Stimulated activated naive CD8-positive, alpha-beta T cell treated with anti-CD3 and anti-CD28 coated beads, Interleukin-15, amount 100 ng/mL, for 72 hours (primary cell): Measurements from ENCODE around the gene EGFL7.

Experiments used
- ATAC-seq: fragments of 150-1000 bp; cut with Tn5 transposase; 2 replicates; pipeline ENCODE4 v1.10.0; 2021; ENCODE audit warnings: mild to moderate bottlenecking, moderate library complexity
- DNase-seq, 2 donors: peaks; one replicate each; pipeline ENCODE4 v3.0.0; 2021 to 2022
- H3K27ac Mint-ChIP-seq, 2 donors: one replicate each; pipeline ENCODE4 v1.8.0; 2022; ENCODE audit warnings: mild to moderate bottlenecking in 2 of 2, mixed read lengths in 2 of 2, moderate library complexity in 2 of 2
- H3K27me3 Mint-ChIP-seq: one replicate; pipeline ENCODE4 v1.8.0; 2022; ENCODE audit warnings: mixed read lengths
- H3K4me1 Mint-ChIP-seq: one replicate; pipeline ENCODE4 v1.8.0; 2022; ENCODE audit warnings: mild to moderate bottlenecking, mixed read lengths
- H3K4me3 Mint-ChIP-seq, 2 donors: one replicate each; pipeline ENCODE4 v1.8.0; 2022; ENCODE audit warnings: mild to moderate bottlenecking in 2 of 2, mixed read lengths in 2 of 2, moderate library complexity in 1 of 2
- H3K9me3 Mint-ChIP-seq, 2 donors: one replicate each; pipeline ENCODE4 v1.8.0; 2022; ENCODE audit warnings: mixed read lengths in 2 of 2

Gene EGFL7

DNA sequence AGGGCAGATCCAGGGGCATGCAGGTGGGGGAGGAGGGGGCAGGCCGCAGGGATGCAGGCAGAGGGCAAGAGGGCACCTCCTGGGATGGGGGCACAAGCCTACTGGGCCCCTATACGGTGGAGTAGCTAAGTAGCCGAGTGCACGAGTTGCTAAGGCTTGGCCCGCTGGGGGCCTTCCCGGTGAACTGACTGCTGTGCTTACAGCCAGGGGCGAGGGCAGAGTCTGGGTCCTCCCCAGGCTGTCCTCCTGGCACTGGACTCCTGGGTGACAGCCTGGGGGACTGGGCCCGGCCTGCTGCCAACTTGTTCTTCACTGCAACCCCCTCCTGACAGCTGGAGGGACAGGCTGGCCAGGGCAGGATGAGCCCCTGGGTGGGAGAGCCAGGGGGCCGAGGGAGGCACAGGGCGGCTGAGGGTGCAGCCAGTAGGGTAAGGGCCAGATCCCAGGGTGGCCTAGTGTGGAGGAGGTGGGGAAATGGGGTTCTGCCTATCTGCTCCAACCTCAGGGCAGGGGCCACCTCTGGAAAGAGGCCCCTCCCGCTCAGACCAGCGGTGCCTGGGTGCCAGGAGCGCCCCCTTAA lies 1.7 kb upstream of the EGFL7 start:
- H3K9me3 Mint-ChIP-seq: no peaks in the 10 kb centered on the region
- peaks cover 40% of the 10 kb centered on the region for H3K4me1 Mint-ChIP-seq
- H3K27ac Mint-ChIP-seq: peak overlapping the region in 1 of 2 donors; percentile 46
- no peak for DNase-seq
- ATAC-seq: no peak
- H3K27me3 Mint-ChIP-seq: peaks cover 78% of the 10 kb centered on the region
- H3K4me3 Mint-ChIP-seq: no peak overlapping the region

GRCh38 chr9:136661641-136662325 lies 933 bp upstream of the EGFL7 start:
- Mint-ChIP-seq H3K27me3 (peaks cover 76% of the 10 kb centered on the region), H3K4me1 (peaks cover 36% of the 10 kb centered on the region), H3K27ac (no peak overlapping the region), H3K9me3 (no peaks in the 10 kb centered on the region), H3K4me3 (no peak overlapping the region)
- DNase-seq (no peak), ATAC-seq (no peak)

- H3K9me3 Mint-ChIP-seq: no peaks in the 10 kb centered on the region
- H3K27ac Mint-ChIP-seq: no peak overlapping the region
- ATAC-seq (no peak), DNase-seq (no peak)
- H3K27me3 Mint-ChIP-seq: peaks cover 74% of the 10 kb centered on the region
- H3K4me3 Mint-ChIP-seq: no peak overlapping the region
- peaks cover 36% of the 10 kb centered on the region for H3K4me1 Mint-ChIP-seq
These were observed 425 bp upstream of the EGFL7 start for GRCh38 chr9:136662326-136662655.

DNA sequence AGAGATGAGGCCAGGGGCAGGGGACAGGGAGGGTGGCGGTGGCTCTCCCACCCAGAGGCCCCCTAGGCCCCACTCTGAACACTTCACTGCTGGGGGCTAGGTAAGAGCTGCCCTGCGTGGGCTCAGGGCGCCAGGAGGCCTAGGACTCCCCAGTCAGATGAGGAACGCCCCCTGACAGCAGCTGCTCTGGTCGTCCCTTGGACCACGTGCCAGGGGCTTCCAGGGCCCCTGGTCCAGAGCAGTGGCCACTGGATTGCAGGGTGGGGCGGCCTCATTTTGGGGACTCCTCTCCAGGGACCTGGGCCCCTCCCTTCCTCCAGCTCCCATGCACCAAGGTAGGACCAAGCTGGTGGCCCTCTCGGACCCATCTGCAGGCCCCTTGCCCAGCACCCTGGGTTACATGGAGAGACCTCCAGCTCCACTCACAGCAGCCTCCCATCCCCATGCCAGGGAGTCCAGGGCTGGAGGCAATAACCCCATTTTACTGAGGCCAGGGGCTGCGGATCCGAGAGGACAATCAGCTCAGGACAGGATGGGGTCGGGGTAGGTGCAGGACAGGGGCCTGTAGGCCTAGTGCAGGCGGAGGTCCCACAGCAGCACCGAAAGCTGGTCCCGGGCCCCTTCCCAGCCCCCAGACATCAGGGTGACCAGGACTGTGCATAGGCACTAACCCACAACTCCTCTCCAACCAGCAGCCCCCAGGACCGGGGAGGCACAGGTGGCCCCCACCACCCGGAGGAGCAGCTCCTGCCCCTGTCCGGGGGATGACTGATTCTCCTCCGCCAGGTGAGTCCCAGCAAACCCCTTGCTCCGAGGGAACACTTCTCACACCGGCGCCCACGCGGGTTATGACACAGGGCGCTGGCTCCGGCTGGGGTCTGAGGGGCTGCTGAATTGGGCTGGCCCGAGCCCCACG lies 1.5 kb downstream of the EGFL7 start:
- Mint-ChIP-seq H3K4me1 (peaks cover 28% of the 10 kb centered on the region), H3K9me3 (no peaks in the 10 kb centered on the region), H3K27ac (no peak overlapping the region), H3K27me3 (peaks cover 63% of the 10 kb centered on the region), H3K4me3 (peak overlapping the region; percentile 81 to 88)
- ATAC-seq (no peak), DNase-seq (no peak)

GRCh38 chr9:136665111-136665703 lies 2.5 kb downstream of the EGFL7 start:
- peaks cover 18% of the 10 kb centered on the region for H3K4me1 Mint-ChIP-seq
- ATAC-seq: peak; percentile 47
- peak overlapping the region; percentile 81 to 88 for H3K4me3 Mint-ChIP-seq
- no peaks in the 10 kb centered on the region for H3K9me3 Mint-ChIP-seq
- H3K27ac Mint-ChIP-seq: peak overlapping the region in 1 of 2 donors; percentile 82
- H3K27me3 Mint-ChIP-seq: peaks cover 63% of the 10 kb centered on the region
- DNase-seq: no peak

DNA sequence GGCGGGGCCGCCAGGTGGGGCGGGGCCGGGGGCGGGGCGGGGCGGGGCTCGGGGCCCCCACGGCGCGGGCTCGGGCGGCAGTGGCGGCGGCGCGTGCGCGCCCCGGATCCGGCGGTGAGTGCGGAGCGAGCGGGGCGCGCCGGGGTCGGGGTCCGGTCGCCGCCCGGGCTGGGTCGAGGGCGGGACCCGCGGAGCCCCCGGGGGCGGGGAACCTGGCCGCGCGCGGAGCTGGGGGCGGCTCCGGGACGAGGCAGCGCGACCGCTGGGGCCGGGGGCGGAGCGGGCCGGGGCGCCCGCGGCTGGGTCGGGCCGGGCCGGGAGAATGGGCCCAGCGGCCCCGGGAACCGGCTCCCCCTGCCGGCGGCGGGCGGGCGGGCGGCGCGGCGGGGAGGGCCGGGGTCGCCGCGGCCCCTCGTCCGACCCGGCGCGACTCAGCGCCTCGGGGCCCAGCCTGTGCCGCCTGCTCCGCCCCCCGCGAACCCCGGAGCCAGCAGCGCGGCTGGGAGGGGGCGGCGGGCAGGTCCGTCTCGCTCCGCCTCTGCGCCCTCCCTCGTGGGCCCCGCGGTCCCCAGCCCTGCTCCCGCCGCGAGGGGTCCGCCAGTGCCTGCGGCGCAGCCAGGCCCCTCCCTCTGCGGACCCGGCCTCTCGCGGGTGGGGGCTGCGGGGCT lies 3.1 kb downstream of the EGFL7 start:
- Mint-ChIP-seq H3K27me3 (peaks cover 59% of the 10 kb centered on the region), H3K27ac (no peak overlapping the region), H3K4me1 (peaks cover 18% of the 10 kb centered on the region), H3K9me3 (no peaks in the 10 kb centered on the region), H3K4me3 (no peak overlapping the region)
- DNase-seq: no peak
- ATAC-seq: peak; percentile 33

- Mint-ChIP-seq H3K9me3 (no peaks in the 10 kb centered on the region), H3K4me3 (peak overlapping the region; percentile 55 to 63), H3K4me1 (peaks cover 18% of the 10 kb centered on the region), H3K27ac (no peak overlapping the region), H3K27me3 (peaks cover 59% of the 10 kb centered on the region)
- ATAC-seq: no peak
- no peak for DNase-seq
These were observed 3.9 kb downstream of the EGFL7 start for GRCh38 chr9:136666372-136667213.

DNA sequence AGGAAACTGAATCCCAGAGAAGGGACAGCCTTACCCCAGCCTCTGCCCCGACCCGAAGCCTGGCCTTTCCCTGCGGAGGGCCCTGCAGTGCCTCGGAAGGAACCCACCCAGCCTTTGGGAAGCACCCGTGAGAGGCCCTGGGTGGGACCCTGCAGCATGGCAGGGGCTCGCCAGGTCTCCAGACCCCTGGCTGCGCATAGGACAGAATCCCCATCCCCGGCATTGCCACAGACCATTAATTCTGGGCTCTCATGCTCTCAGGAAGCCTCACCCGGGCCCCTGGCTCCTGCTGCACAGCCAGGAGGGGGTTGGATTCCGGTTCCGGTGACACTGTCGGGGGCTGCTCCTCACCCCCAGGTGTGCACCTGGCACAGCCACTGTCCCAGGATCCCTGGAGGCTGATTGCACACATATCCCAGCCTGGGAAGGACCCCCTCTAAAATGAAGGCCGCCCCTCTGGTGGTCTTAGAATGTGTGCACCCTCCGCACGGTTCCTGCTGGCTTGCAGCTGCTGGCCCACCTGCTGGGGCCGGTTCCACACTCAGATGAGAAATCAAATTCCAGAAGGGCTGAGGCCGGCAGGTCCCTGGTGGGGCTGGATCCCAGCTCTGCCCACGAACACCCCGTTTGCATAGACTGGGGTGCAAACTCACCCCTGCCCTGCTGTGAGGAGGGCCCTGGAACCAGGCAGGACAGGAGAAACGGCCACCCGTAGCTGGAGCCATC lies 4.7 kb downstream of the EGFL7 start:
- Mint-ChIP-seq H3K4me1 (peaks cover 18% of the 10 kb centered on the region), H3K9me3 (no peaks in the 10 kb centered on the region), H3K4me3 (no peak overlapping the region), H3K27ac (no peak overlapping the region), H3K27me3 (peaks cover 58% of the 10 kb centered on the region)
- no peak for ATAC-seq
- no peak for DNase-seq

DNA sequence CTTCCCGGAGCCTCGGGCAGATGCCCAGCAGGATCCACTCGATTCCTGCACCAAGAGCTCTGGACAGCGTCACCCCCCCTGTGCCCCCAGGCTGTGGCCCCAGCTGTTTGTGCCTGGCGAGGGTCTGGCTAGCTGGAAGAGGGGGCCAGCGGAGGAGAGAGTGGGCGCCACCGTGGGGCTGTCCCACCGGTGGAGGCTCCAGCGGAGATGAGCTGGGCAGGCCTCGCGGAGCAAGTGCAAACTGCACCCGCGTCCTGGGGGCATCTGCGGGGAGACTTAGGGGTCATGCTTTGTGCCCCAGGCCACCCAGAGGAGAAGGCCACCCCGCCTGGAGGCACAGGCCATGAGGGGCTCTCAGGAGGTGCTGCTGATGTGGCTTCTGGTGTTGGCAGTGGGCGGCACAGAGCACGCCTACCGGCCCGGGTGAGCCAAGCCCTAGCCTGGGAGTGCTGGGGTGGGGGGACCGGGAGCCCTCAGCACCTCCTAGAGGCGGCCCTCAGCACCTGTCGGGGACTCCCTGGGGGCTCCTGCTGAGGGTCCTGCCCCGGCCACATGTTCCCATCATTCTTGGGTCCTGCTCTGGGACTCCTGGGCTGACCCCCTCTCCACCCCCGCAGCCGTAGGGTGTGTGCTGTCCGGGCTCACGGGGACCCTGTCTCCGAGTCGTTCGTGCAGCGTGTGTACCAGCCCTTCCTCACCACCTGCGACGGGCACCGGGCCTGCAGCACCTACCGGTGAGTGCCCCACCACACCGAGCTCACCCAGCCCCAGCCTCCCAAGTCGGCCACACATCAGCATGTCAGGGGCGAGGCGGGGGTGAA lies 5.4 kb downstream of the EGFL7 start:
- Mint-ChIP-seq H3K27ac (no peak overlapping the region), H3K4me1 (peaks cover 18% of the 10 kb centered on the region), H3K27me3 (peaks cover 50% of the 10 kb centered on the region), H3K4me3 (no peak overlapping the region), H3K9me3 (no peaks in the 10 kb centered on the region)
- no peak for DNase-seq
- ATAC-seq: no peak

DNA sequence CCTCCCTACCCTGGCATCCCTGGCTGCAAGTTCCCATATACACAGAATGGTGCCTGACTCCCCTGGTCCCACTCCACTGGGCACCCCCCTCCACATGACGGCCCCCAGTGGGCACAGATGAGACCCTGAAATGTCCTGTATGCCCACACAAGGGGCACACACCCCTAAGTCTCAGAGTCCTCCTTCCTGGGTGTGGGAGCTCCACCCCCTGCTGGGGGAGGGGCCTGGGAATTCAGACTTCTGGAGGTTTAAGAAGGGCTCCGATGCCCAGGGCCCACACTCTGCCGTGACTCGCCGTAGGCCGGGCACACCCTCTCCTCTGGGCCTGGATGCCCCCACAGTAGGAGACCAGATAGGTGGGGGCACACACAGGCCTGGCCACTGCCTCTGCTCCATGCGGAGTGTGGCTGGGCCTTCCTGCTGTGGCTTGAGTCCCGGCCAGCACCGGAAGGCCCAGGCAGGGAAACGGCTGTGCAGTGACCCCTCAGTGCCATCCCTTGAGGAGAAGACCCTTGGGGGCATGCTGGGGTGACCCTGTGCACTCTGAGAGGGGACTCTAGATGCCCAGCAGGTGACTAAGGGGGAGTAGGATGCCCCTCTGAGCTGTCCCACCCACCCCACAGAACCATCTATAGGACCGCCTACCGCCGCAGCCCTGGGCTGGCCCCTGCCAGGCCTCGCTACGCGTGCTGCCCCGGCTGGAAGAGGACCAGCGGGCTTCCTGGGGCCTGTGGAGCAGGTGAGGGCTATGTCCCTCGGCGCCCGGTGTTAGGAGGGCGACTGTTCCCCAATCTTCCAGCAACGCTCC lies 6.5 kb downstream of the EGFL7 start:
- no peak for DNase-seq
- H3K27ac Mint-ChIP-seq: no peak overlapping the region
- peak; percentile 2 for ATAC-seq
- H3K27me3 Mint-ChIP-seq: peaks cover 40% of the 10 kb centered on the region
- H3K9me3 Mint-ChIP-seq: no peaks in the 10 kb centered on the region
- H3K4me1 Mint-ChIP-seq: peaks cover 18% of the 10 kb centered on the region
- H3K4me3 Mint-ChIP-seq: no peak overlapping the region

DNA sequence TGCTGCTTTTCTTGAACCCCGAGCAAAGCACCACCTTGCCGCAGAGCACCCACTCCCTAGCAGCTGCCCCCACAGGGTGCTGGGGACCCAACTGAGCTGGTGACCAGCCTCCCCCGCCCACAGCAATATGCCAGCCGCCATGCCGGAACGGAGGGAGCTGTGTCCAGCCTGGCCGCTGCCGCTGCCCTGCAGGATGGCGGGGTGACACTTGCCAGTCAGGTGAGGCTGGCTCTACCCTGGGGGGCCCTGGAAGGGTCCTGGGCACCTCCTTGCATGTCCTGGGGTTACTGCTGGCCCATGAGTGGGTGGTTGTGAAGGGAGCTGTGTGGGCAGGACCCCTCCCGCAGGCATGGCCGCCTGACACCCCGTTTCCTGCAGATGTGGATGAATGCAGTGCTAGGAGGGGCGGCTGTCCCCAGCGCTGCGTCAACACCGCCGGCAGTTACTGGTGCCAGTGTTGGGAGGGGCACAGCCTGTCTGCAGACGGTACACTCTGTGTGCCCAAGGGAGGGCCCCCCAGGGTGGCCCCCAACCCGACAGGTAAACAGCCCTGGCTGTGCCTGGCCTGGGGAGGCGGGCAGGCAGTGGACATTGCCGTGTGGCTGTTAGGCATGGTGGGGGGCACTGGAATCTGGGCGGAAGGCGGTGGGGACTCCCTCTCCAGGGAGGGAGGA lies 7.2 kb downstream of the EGFL7 start:
- Mint-ChIP-seq H3K4me3 (no peak overlapping the region), H3K27ac (no peak overlapping the region), H3K4me1 (peaks cover 13% of the 10 kb centered on the region), H3K9me3 (no peaks in the 10 kb centered on the region), H3K27me3 (peaks cover 32% of the 10 kb centered on the region)
- ATAC-seq (no peak), DNase-seq (no peak)

DNA sequence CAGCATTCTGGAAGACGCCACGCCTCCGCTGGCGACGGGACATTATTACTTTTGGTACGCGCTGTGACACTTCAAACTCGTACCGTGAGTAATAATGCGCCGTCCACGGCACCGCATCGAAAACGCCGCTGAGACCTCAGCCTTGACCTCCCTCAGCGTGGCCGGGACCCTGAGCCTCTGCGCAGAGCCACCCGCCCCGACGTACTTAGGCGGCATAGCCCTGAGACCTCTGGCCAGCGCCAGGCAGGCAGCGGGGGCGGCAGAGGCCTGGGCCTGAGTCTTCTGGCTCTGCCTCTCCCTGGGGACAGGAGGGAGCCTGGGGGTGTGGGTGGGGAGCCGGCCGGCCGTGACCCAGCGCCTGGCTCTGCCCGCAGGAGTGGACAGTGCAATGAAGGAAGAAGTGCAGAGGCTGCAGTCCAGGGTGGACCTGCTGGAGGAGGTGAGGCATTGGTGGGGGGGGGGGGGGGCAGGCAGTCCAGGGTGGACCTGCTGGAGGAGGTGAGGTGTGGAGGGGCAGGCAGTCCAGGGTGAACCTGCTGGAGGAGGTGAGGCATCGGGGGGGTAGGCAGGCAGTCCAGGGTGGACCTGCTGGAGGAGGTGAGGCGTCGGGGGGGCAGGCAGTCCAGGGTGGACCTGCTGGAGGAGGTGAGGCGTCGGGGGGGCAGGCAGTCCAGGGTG lies 8.0 kb downstream of the EGFL7 start:
- H3K27ac Mint-ChIP-seq: no peak overlapping the region
- peaks cover 8% of the 10 kb centered on the region for H3K4me1 Mint-ChIP-seq
- DNase-seq (no peak), ATAC-seq (no peak)
- no peak overlapping the region for H3K4me3 Mint-ChIP-seq
- no peaks in the 10 kb centered on the region for H3K9me3 Mint-ChIP-seq
- peaks cover 26% of the 10 kb centered on the region for H3K27me3 Mint-ChIP-seq
